Subcutaneous adipose tissue (tissue), 4 donors: ENCODE results near the gene ITPRIPL1. TPM values are rescaled to one million over a fixed set of nuclear protein-coding genes. Genes with fewer than 3 reads are reported as not detected.

ENCODE experiments used
- total RNA-seq, 4 donors: library from RNA; depleted of rRNA; stranded (reverse); fragments of >200 nt; gene quantifications; one replicate each; pipeline ENCODE4 v1.1.0, GENCODE V29; 2016
- TF ChIP-seq, protein P1 (sequence below): fragments of 450-650 bp; IDR thresholded peaks from one replicate; pipeline ENCODE4 v1.5.1; 2016; ENCODE audit warnings: low read depth, mild to moderate bottlenecking, control low read depth, antibody characterized with exemption, moderate library complexity

ITPRIPL1 gene
- total RNA-seq, 4 donors from 2014 or later, result 0.98 to 4.3 (median 2.5) TPM

DNA sequence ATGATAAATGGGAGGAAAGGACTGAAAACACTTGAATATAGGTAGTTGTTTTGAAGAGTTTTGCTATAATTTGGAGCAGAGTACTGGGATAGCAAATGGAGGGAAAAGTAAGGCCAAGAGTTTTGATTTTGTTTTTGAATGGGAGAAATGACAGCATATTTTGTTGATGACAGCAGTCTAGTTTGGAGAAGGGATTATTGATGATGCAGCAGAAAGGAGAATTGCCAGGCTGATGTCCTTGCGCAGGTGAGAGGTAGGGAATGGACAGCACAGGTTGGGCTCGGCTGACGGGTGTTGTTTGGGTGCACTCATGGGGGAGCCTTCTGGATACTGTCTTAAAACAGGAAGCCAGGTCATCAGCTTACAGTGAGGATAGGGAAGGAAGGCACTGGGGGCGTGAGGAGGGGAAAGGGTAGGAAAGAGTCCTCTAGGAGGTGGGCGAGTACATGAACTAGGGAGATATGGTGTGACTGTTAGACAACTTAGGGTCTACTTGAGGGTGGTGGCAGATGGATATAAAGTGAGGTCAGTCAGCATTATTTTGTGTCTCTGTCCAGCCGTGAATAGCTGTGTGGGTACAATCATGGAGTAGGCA lies 20.8 kb downstream of the ITPRIPL1 start:
- TF ChIP-seq, protein P1, sequence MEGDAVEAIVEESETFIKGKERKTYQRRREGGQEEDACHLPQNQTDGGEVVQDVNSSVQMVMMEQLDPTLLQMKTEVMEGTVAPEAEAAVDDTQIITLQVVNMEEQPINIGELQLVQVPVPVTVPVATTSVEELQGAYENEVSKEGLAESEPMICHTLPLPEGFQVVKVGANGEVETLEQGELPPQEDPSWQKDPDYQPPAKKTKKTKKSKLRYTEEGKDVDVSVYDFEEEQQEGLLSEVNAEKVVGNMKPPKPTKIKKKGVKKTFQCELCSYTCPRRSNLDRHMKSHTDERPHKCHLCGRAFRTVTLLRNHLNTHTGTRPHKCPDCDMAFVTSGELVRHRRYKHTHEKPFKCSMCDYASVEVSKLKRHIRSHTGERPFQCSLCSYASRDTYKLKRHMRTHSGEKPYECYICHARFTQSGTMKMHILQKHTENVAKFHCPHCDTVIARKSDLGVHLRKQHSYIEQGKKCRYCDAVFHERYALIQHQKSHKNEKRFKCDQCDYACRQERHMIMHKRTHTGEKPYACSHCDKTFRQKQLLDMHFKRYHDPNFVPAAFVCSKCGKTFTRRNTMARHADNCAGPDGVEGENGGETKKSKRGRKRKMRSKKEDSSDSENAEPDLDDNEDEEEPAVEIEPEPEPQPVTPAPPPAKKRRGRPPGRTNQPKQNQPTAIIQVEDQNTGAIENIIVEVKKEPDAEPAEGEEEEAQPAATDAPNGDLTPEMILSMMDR, result no peak

DNA sequence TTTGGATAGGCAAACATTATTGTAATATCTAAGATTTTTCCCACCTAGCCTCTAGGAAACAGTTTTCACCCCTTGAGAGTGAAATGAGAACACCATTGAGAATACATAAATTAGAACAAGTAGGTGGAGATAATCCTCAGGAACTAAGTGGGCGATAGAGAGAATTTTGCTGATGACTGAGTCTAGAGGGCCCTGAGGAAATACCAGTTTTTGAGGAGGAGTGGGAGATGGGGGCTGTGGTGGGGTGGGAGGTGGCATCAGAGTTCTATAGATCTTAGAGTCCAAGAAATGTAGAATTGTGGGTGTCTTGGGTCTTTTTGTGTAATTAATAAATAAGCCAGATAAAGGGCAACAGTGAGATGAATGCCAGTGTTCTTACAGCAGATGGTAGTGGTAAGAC lies 22.3 kb downstream of the ITPRIPL1 start:
- TF ChIP-seq, protein P1, result no peak

DNA sequence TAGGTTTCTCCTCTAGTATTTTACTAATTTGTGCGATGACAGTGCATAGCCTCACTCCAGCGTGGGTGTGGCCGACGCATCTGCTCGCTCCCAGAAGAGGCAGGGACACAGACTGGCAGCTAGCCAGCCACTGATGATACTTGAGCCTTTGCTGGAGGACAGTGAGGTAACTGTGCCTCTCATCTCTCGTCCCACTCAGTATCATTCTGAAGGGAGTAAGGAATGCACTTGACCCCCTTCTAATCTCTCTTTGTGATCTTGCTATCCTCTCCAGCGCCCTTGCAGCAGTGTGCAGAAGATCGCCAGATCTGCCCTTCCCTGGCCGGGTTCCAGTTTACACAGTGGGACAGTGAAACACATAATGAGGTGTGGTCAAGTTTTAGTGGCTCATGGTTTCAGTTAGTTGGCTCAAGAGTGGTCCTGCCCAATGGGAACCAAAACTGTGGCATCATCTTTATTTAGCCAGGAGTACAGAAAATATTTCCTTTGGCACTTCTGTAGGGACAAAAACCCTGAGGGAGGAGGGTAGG lies 28.0 kb downstream of the ITPRIPL1 start:
- TF ChIP-seq, protein P1, result no peak

DNA sequence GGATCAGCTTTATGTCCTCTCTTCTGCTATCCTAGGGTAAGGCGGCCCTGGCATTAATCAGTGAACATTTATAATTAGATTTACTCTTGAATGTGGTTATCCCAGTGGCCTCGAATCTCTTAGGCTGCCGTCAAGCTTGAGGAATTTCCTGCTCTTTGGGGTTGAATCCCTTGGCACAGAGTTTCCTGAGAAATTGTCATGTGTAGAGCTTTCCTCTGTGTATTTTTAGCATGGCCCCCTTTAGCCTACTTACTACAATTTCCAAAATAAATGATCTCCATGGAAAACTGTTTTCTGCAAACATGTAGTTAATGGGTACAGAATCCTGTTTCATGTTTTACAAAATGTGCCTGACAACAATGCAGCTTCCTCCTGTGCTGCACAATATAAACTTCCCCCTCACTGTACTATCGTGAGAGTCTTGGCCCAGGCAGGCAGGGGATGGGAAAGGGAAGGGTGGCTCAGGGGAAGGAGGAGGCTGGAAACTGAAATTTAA lies 28.5 kb downstream of the ITPRIPL1 start:
- TF ChIP-seq, protein P1, result no peak

DNA sequence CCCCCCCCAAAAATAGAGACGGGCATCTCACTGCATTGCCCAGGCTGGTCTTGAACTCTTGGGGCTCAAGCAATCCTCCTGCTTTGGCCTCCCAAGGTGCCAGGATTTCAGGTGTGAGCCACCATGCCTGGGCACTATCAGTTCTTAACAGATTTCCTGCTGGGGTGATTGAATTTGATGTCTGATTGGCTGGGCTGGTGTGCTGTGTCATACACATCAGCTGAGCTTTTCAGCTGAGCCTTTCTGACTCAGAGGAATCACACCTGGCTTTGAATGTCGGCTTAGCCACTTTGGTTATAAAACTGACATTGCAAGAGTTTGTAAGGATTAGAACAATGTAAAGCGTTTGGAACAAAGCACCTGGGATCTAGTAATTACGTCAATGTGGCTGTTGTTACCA lies 29.4 kb downstream of the ITPRIPL1 start:
- TF ChIP-seq, protein P1, result no peak

DNA sequence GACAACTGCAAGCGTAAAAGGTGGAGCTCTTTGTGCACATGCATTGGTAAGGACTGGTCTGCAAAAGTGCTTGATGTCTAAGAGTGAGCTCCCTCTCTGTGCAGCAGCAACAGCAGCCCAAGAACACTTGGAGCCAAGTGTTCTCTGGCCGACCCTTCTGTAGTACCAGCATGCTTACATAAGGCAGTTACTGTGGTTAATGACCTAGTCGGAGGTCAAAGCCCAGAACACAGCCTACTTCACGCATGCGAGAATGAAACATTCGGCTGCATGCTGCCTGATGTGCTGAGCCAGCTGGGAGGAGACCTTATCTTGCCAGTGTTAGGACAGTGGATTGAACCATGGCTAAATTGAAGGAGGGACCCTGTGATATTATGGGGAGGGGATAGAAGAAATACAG lies 31.8 kb downstream of the ITPRIPL1 start:
- TF ChIP-seq, protein P1, result no peak

DNA sequence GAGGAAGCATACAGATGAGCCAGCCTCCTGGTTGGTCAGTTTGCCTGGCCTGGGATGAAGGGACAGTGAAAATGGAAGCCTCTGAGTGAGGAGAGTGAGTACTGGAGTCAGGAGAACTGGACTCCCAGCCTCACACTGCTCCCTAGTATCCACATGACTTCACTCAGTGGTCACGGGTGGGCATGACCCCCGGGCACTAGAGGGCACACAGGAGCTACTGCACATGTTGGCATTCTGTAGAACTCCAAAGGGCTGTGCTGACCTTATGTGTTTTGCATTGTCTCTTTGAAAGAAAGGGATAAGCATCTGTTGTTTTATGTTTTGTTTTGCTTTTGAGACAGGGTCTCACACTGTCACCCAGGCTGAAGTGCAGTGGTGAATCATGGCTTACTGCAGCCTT lies 34.2 kb downstream of the ITPRIPL1 start:
- TF ChIP-seq, protein P1, result no peak
